Colonic mucosa (tissue), 4 donors: Measurements from ENCODE around the gene TTYH2. TPM values are rescaled to one million over a fixed set of nuclear protein-coding genes. Genes with fewer than 3 reads are reported as not detected.
"Not testable (repeated sequence)": the region's sequence is repeated elsewhere in the genome, so short reads cannot be mapped to it uniquely, and the experiment has no call there.

Experiments used
- DNase-seq: peaks from one replicate; pipeline ENCODE4 v3.0.0-alpha.2; 2020
- H3K27ac ChIP-seq: fragments of 200-600 bp; one replicate; pipeline ENCODE4 v1.8.0; 2021
- H3K27me3 ChIP-seq: fragments of 200-600 bp; one replicate; pipeline ENCODE4 v1.8.0; 2021
- H3K36me3 ChIP-seq: fragments of 200-600 bp; one replicate; pipeline ENCODE4 v1.8.0; 2021
- H3K4me1 ChIP-seq: fragments of 200-600 bp; one replicate; pipeline ENCODE4 v1.8.0; 2021; ENCODE audit warnings: mild to moderate bottlenecking
- H3K4me3 ChIP-seq: fragments of 200-600 bp; one replicate; pipeline ENCODE4 v1.8.0; 2021
- H3K9ac ChIP-seq, 2 donors: one replicate each; pipeline ENCODE4 v1.7.0; 2013; ENCODE audit warnings: control low read depth in 2 of 2, low read depth in 2 of 2, low read length in 2 of 2
- H3K9me3 ChIP-seq: fragments of 200-600 bp; one replicate; pipeline ENCODE4 v1.8.0; 2021
- CTCF ChIP-seq: fragments of 200-600 bp; IDR thresholded peaks from one replicate; pipeline ENCODE4 v1.8.0; 2022; ENCODE audit warnings: antibody characterized with exemption, mild to moderate bottlenecking
- intact Hi-C: fragments of 100-400 bp; cut with DNase I; formaldehyde crosslinking; loops from one replicate; pipeline ENCODE4 v1.14.1; 2022
- total RNA-seq, 2 donors: library from RNA; stranded (reverse); fragmentation: NEBNext Ultra II Directional in 1 of 2; extraction: Animal tissue kit (Norgen Biotek cat#: 25700) in 1 of 2; gene quantifications; one replicate each; pipeline ENCODE4 v1.2.1, GENCODE V29; 2021
- donor health status: healthy.
- donor health status: DM: no; HTN: no; CAD: no.
- donor health status: DM: no; HTN: no; CAD: no.

The TTYH2 gene
- total RNA-seq, 2 donors from 2014 or later: 0.86 to 2.9 TPM

DNA sequence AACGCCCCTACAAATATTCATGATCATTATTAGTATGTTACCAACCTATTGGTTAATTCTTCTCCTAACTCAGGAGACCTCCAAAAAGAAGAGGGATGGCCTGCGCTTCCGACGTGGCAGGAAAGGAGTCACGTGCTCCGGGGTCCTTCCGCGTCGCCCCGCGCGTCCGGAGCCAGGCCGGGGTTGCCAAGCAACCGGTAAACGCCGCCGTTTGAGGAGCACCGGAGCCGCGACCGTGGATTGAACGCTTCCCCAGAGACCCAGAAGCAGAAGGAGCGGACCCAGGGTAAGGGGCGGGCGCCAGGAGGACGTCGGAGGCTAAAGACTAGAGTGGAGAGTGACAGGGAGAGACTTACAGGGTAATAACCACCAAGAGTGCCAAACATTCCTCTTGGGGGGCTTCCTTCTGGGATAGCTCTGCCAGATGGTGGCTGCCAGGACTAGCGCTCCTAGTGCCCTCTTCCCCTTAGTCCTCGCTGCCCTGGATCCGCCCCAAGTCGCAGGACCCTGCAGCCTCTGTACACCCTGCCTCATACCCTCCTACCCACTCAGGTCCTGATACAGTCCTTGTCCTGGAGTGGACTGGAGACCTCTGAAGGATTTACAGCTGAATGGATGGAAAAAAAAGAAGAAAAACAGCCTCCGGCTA lies 60.8 kb downstream of the TTYH2 start, which contains the start of gene DNAI2:
Gene DNAI2, plus strand, starts transcription at position 175 of the 649 bp plus-strand sequence. CDS start 7,584 bp downstream, outside the sequence.
- intact Hi-C loops: no loop called here
- H3K4me1 ChIP-seq: no peaks in the 10 kb centered on the region
- no peak within 1 kb of the TSS for H3K9ac ChIP-seq
- H3K27ac ChIP-seq: no peak within 1 kb of the TSS
- TF ChIP-seq CTCF: no peak
- H3K36me3 ChIP-seq: no peaks in the 10 kb centered on the region
- H3K9me3 ChIP-seq: no peaks in the 10 kb centered on the region
- H3K27me3 ChIP-seq: no peaks in the 10 kb centered on the region
- H3K4me3 ChIP-seq: peak within 1 kb of the TSS; percentile 5
- no peak for DNase-seq

- no peak for TF ChIP-seq CTCF
- intact Hi-C loops: no loop called here
- no peak overlapping the region for H3K4me3 ChIP-seq
- no peaks in the 10 kb centered on the region for H3K36me3 ChIP-seq
- H3K9ac ChIP-seq: no peak overlapping the region
- no peaks in the 10 kb centered on the region for H3K4me1 ChIP-seq
- H3K27me3 ChIP-seq: no peaks in the 10 kb centered on the region
- no peak for DNase-seq
- no peak overlapping the region for H3K27ac ChIP-seq
- no peaks in the 10 kb centered on the region for H3K9me3 ChIP-seq
Measured at GRCh38 chr17:74274709-74275340, 61.5 kb downstream of the TTYH2 start.

GRCh38 chr17:74276051-74276476 lies 62.7 kb downstream of the TTYH2 start:
- no peak for TF ChIP-seq CTCF
- H3K9ac ChIP-seq: no peak overlapping the region
- no peaks in the 10 kb centered on the region for H3K9me3 ChIP-seq
- intact Hi-C loops: no loop called here
- no peak overlapping the region for H3K27ac ChIP-seq
- no peaks in the 10 kb centered on the region for H3K36me3 ChIP-seq
- H3K4me1 ChIP-seq: no peaks in the 10 kb centered on the region
- no peaks in the 10 kb centered on the region for H3K27me3 ChIP-seq
- no peak overlapping the region for H3K4me3 ChIP-seq
- DNase-seq: no peak

DNA sequence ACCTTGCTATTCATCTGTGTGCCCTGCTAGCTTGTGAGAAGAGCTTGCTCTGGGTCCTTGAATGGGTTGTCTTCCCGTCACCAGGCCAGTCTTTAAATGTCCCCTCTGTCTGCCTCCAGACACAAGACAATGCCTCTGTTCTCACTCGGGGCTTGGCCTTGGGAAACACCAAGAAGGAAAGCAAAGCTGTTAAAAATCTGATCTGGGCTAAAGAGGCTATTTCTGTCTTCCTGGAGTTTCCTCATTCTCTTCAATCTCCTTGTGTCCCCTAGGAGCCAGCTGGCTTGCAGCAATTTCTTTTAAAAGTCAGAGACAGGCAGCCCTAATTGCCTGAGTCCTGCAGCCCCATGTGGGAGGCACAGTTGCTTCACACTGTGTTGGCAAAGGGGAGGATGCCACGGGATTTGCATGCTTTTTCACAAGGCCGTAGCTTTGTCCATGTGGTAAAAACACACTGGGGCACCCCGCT lies 63.2 kb downstream of the TTYH2 start:
- no peaks in the 10 kb centered on the region for H3K36me3 ChIP-seq
- TF ChIP-seq CTCF: no peak
- H3K27ac ChIP-seq: no peak overlapping the region
- H3K4me3 ChIP-seq: no peak overlapping the region
- H3K27me3 ChIP-seq: no peaks in the 10 kb centered on the region
- no peaks in the 10 kb centered on the region for H3K4me1 ChIP-seq
- no peaks in the 10 kb centered on the region for H3K9me3 ChIP-seq
- intact Hi-C loops: no loop called here
- DNase-seq: no peak
- H3K9ac ChIP-seq: no peak overlapping the region

GRCh38 chr17:74277935-74278334 lies 64.6 kb downstream of the TTYH2 start:
- no peak for TF ChIP-seq CTCF
- Histone ChIP-seq H3K4me1 (no peaks in the 10 kb centered on the region), H3K9ac (no peak overlapping the region), H3K9me3 (no peaks in the 10 kb centered on the region), H3K27ac (no peak overlapping the region), H3K36me3 (no peaks in the 10 kb centered on the region), H3K4me3 (no peak overlapping the region), H3K27me3 (no peaks in the 10 kb centered on the region)
- no peak for DNase-seq
- intact Hi-C loops: no loop called here

DNA sequence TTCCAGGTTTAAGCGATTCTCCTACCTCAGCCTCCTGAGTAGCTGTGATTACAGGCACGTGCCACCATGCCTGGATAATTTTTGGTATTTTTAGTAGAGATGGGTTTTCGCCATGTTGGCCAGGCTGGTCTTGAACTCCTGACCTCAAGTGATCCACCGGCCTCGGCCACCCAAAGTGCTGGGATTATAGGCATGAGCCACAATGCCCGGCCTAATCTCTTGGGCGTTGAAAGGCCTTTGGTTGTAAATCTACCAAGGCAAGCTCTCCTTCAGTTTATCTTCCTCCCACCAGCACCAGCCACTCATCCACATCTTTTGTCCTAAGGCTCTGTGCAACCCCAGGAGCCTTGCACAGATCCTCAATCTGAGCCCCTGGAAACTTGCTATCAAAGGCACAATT lies 66.2 kb downstream of the TTYH2 start:
- H3K27me3 ChIP-seq, intact Hi-C loops, H3K4me1 ChIP-seq: not testable (repeated sequence)

More for the DNA sequence above, 66.2 kb downstream of the TTYH2 start:
- H3K9ac ChIP-seq, H3K36me3 ChIP-seq, H3K4me3 ChIP-seq, DNase-seq, H3K9me3 ChIP-seq, H3K27ac ChIP-seq: not testable (repeated sequence)
